GM18505 (cell line): ENCODE measurements around the gene SMARCD1.

Experiments
- ATAC-seq: cut with Tn5 transposase; IDR thresholded peaks from one replicate; pipeline ENCODE4 v1.9.1; 2021; ENCODE audit not compliant: unreplicated experiment
- POLR2A ChIP-seq: IDR thresholded peaks from 4 replicates; pipeline ENCODE4 v1.6.1; 2011; ENCODE audit warnings: borderline replicate concordance; ENCODE audit not compliant: insufficient read depth, insufficient read length; ENCODE audit errors: extremely low read depth

SMARCD1 gene

GRCh38 chr12:50050410-50051098 is 34.6 kb upstream of the SMARCD1 start:
- no peak for ATAC-seq

GRCh38 chr12:50051101-50051806 is 33.9 kb upstream of the SMARCD1 start:
- TF ChIP-seq POLR2A = no peak
- ATAC-seq = no peak

More at GRCh38 chr12:50050410-50051098, 34.6 kb upstream of the SMARCD1 start:
- no peak for TF ChIP-seq POLR2A

GRCh38 chr12:50052544-50052943 is 32.6 kb upstream of the SMARCD1 start:
- no peak for ATAC-seq
- TF ChIP-seq POLR2A = no peak

- ATAC-seq = no peak
- TF ChIP-seq POLR2A = no peak
Measured at GRCh38 chr12:50052964-50053363, 32.2 kb upstream of the SMARCD1 start.

GRCh38 chr12:50053583-50053982 is 31.6 kb upstream of the SMARCD1 start:
- no peak for ATAC-seq
- TF ChIP-seq POLR2A = no peak

- ATAC-seq = no peak
- no peak for TF ChIP-seq POLR2A
Measured at GRCh38 chr12:50055831-50056638, 29.1 kb upstream of the SMARCD1 start.

GRCh38 chr12:50056639-50056976 is 28.5 kb upstream of the SMARCD1 start:
- ATAC-seq = no peak

GRCh38 chr12:50057000-50057841 is 27.9 kb upstream of the SMARCD1 start, which contains the start of gene ASIC1:
Gene ASIC1 (plus strand): TSS chr12:50057596. CDS start chr12:50058767, 1,171 bp downstream.
- ATAC-seq = no peak

More at GRCh38 chr12:50056639-50056976, 28.5 kb upstream of the SMARCD1 start:
- TF ChIP-seq POLR2A = no peak

GRCh38 chr12:50057896-50058670 is 27.1 kb upstream of the SMARCD1 start:
- ATAC-seq = no peak
- TF ChIP-seq POLR2A = no peak

More at GRCh38 chr12:50057000-50057841, 27.9 kb upstream of the SMARCD1 start, which contains the start of gene ASIC1:
- TF ChIP-seq POLR2A = no peak

GRCh38 chr12:50058743-50059312 is 26.3 kb upstream of the SMARCD1 start:
- no peak for ATAC-seq
- TF ChIP-seq POLR2A = no peak

- ATAC-seq = no peak
- TF ChIP-seq POLR2A = no peak
Measured at GRCh38 chr12:50059440-50060119, 25.6 kb upstream of the SMARCD1 start.
